DMS53 (cell line): Measurements from ENCODE around the gene MYBPH.
A peak's percentile ranks its signal among the peaks of the same experiment; 100 is the strongest.

ENCODE experiments used
- DNase-seq: peaks from one replicate; lab custom pipeline; 2025; lab: John Stamatoyannopoulos, UW

The MYBPH gene

GRCh38 chr1:203199816-203200571, 24.4 kb upstream of the MYBPH start:
- DNase-seq, result no peak

GRCh38 chr1:203199481-203199815, 23.8 kb upstream of the MYBPH start:
- no peak for DNase-seq

- no peak for DNase-seq
Observed at GRCh38 chr1:203199002-203199401, 23.4 kb upstream of the MYBPH start.

GRCh38 chr1:203197625-203198024, 22.0 kb upstream of the MYBPH start:
- DNase-seq, result peak; percentile 17

- DNase-seq, result no peak
Observed at GRCh38 chr1:203196371-203196770, 20.7 kb upstream of the MYBPH start.

GRCh38 chr1:203190949-203191348, 15.3 kb upstream of the MYBPH start:
- DNase-seq, result no peak

GRCh38 chr1:203189951-203190352, 14.3 kb upstream of the MYBPH start:
- DNase-seq, result peak; percentile 30

- no peak for DNase-seq
Observed at GRCh38 chr1:203188686-203189232, 13.1 kb upstream of the MYBPH start.

- no peak for DNase-seq
Observed at GRCh38 chr1:203187689-203188264, 12.2 kb upstream of the MYBPH start.

GRCh38 chr1:203187304-203187685, 11.7 kb upstream of the MYBPH start:
- no peak for DNase-seq

- DNase-seq, result no peak
Observed at GRCh38 chr1:203186446-203187303, 11.0 kb upstream of the MYBPH start, which contains the start of gene CHI3L1. Gene CHI3L1 (minus strand): TSS chr1:203186704. CDS start chr1:203186623, 81 bp downstream.

GRCh38 chr1:203186091-203186445, 10.4 kb upstream of the MYBPH start:
- DNase-seq, result no peak

- DNase-seq, result no peak
Observed at GRCh38 chr1:203185585-203185984, 10.0 kb upstream of the MYBPH start.

- no peak for DNase-seq
Observed at GRCh38 chr1:203185061-203185461, 9.4 kb upstream of the MYBPH start.

- no peak for DNase-seq
Observed at GRCh38 chr1:203184467-203184866, 8.8 kb upstream of the MYBPH start.

- DNase-seq, result no peak
Observed at GRCh38 chr1:203183828-203184227, 8.2 kb upstream of the MYBPH start.

- DNase-seq, result no peak
Observed at GRCh38 chr1:203182387-203182953, 6.8 kb upstream of the MYBPH start.

GRCh38 chr1:203181586-203182386, 6.2 kb upstream of the MYBPH start:
- DNase-seq, result no peak

- DNase-seq, result no peak
Observed at GRCh38 chr1:203180611-203181330, 5.1 kb upstream of the MYBPH start.

- no peak for DNase-seq
Observed at GRCh38 chr1:203179667-203180005, 4.0 kb upstream of the MYBPH start.
